Naive thymus-derived CD8-positive, alpha-beta T cell (primary cell): Measurements from ENCODE around the gene PCBP2. TPM values are rescaled to one million over a fixed set of nuclear protein-coding genes. Genes with fewer than 3 reads are reported as not detected.

Experiments used
- ATAC-seq, 2 donors: fragments of 150-1000 bp; cut with Tn5 transposase in 1 of 2; sonication (Bioruptor Pico), chemical (Tn5 transposase) in 1 of 2; 1 replicate in 1 of 2; 2 replicates in 1 of 2; pipeline ENCODE4 v1.10.0; 2021; ENCODE audit warnings: mild to moderate bottlenecking in 2 of 2, moderate library complexity in 2 of 2
- POLR2A ChIA-PET: fragments of 350-600 bp; sonication (Branson Sonifier 250); formaldehyde crosslinking; loops from one replicate; lab custom pipeline; 2021; ENCODE audit warnings: antibody characterized with exemption; lab: Charles Lee
- DNase-seq, 10 donors: peaks; one replicate each; pipeline versions ENCODE4 v3.0.0 to v3.0.0-alpha.2; 2020 to 2022
- H3K27ac Mint-ChIP-seq, 10 donors: one replicate each; pipeline ENCODE4 v1.8.0; 2020 to 2022; ENCODE audit warnings: mild to moderate bottlenecking in 10 of 10, mixed read lengths in 10 of 10, moderate library complexity in 4 of 10, inconsistent platforms in 1 of 10
- H3K27me3 Mint-ChIP-seq, 5 donors: one replicate each; pipeline ENCODE4 v1.8.0; 2021 to 2022; ENCODE audit warnings: mixed read lengths in 5 of 5
- H3K36me3 Mint-ChIP-seq, 3 donors: one replicate each; pipeline ENCODE4 v1.8.0; 2020 to 2022; ENCODE audit warnings: mixed read lengths in 3 of 3, mild to moderate bottlenecking in 2 of 3, inconsistent platforms in 1 of 3
- H3K4me1 Mint-ChIP-seq, 4 donors: one replicate each; pipeline ENCODE4 v1.8.0; 2021 to 2022; ENCODE audit warnings: mixed read lengths in 4 of 4
- H3K4me3 Mint-ChIP-seq, 10 donors: one replicate each; pipeline ENCODE4 v1.8.0; 2020 to 2022; ENCODE audit warnings: mild to moderate bottlenecking in 10 of 10, mixed read lengths in 10 of 10, moderate library complexity in 6 of 10, inconsistent platforms in 1 of 10
- H3K9me3 Mint-ChIP-seq, 9 donors: one replicate each; pipeline ENCODE4 v1.8.0; 2020 to 2022; ENCODE audit warnings: mixed read lengths in 9 of 9, mild to moderate bottlenecking in 3 of 9, inconsistent platforms in 1 of 9, moderate library complexity in 1 of 9
- polyA plus RNA-seq, 3 donors: library from polyadenylated mRNA; unstranded; fragments of 300-500 nt; fragmentation: Illumina TruSeq; gene quantifications; one replicate each; pipeline ENCODE4 v1.2.3, GENCODE V29; 2021
- total RNA-seq, 8 experiments: library from RNA in 2 of 8; stranded (reverse) in 2 of 8; gene quantifications; one replicate each; pipeline ENCODE4 v1.2.3 and lab custom pipeline; 2021 to 2026

Gene PCBP2
- total and polyA plus RNA-seq, 5 experiments from 2014 or later = 143 to 917 (median 157) TPM

DNA sequence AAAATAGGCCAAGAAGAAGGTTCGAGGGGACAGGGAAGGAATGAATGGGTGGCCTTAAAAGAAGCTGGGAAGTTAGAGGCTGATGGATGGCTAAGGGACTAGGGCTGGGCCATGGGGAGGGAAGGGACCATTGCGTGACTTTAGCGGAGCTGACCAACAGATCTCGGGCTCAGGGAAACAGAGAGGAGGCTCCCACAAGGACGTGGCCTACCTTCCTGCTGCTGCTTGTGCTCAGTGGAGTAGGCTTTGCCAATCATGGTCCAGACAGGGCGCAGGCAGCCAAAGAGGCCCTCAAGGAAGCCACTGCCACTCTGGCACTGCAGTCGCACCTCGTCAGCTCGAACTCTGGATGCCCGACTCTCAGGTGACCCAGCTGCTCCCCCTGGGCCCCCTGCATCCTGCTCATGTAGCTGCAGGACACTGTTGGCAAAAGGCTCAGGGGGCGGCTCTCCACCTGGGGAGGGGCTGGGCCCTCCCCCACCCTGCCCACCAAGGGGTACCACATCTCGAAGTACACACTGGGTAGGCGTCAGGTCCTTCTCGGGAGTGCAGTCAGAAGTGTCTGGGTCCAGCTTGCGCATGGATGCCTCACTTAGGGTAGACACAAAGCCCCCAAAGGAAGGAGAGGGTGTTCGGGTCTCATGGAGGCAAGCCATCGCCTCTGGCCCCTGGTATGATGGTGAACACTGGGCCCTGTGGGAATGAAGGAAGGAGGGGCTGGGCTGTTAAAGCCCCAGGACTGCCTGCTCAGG is 35.0 kb downstream of the PCBP2 start:
- POLR2A ChIA-PET = interaction anchor here (1.0 kb wide), 1 partner anchor 14 kb away, joined by 5 read pairs; the partner anchor contains the start of gene TARBP2
- ATAC-seq (no peak), DNase-seq (no peak)
- peak overlapping the region in 7 of 10 donors; percentile 19 to 89 (median 82) for H3K27ac Mint-ChIP-seq
- peaks cover 0 to 31% (median 3%) of the 10 kb centered on the region in 3 donors for H3K36me3 Mint-ChIP-seq
- H3K9me3 Mint-ChIP-seq = no peaks in the 10 kb centered on the region
- H3K4me1 Mint-ChIP-seq = peaks cover 0 to 23% (median 7%) of the 10 kb centered on the region in 4 donors
- H3K4me3 Mint-ChIP-seq = peak overlapping the region in 1 of 10 donors; percentile 20
- no peaks in the 10 kb centered on the region for H3K27me3 Mint-ChIP-seq

DNA sequence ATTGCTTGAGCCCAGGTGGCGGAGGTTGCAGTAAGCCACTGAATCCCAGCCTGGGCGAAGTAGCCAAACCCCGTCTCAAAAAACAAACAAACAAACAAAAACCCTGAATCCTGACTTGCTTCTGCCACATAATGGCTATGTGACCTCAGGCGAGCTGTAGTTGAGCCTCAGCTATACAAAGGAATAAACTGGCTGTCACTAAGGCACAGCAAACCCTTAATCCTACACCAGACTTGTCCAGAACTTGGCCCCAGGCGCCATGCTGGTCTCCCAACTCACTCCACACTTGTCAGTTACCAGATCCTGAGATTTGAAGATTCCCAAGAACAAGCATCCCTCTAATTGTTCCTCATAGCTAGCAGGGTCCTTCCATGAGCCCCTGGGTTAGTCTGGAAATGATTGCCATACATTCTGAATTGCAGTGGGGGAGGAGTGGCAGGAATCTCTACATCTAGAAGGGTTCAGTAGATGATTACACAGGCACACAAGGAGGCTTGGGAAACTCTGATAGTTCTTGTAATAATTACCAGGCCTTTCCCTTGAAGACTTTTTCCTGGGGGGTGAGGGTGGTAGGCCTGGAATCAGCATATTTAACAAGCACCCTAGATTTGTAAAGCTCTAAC is 37.5 kb downstream of the PCBP2 start:
- ATAC-seq (no peak), DNase-seq (no peak)
- H3K27ac Mint-ChIP-seq = peak overlapping the region in 7 of 10 donors; percentile 25 to 78 (median 59)
- peaks cover 0 to 14% (median 0%) of the 10 kb centered on the region in 3 donors for H3K36me3 Mint-ChIP-seq
- H3K4me3 Mint-ChIP-seq = no peak overlapping the region
- POLR2A ChIA-PET = interaction anchor here (1.2 to 5.6 kb wide), 2 partner anchors 11 kb away, joined by 3 to 48 read pairs; partner anchors contain the start of genes MAP3K12 and TARBP2
- no peaks in the 10 kb centered on the region for H3K9me3 Mint-ChIP-seq
- H3K27me3 Mint-ChIP-seq = no peaks in the 10 kb centered on the region
- H3K4me1 Mint-ChIP-seq = peaks cover 16 to 40% (median 26%) of the 10 kb centered on the region in 4 donors

DNA sequence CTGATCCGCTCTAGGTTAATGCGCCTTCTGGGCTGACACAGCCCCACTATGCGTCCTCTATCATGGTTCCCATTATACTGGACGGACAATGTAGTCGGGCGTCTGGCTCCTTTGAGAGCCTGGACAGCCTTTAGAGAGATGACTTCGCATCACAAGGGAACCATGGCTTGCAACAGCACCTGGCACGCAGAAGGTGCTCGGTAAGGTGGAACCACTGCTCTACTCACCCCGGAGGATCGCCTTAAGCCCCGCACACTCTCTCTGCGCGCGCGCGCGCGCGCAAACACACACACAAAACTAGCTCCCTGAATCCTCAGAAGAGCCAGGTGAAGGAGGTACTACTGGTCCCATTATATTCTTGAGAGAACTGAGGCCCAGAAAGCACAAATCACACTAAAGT is 40.3 kb downstream of the PCBP2 start:
- H3K36me3 Mint-ChIP-seq = no peaks in the 10 kb centered on the region
- H3K9me3 Mint-ChIP-seq = no peaks in the 10 kb centered on the region
- POLR2A ChIA-PET = interaction anchor here (0.6 to 5.6 kb wide), 6 partner anchors 8 to 461 kb away, joined by 3 to 48 read pairs (median 4); partner anchors contain the start of genes MAP3K12, MYG1, NPFF and TARBP2
- H3K27ac Mint-ChIP-seq = peak overlapping the region; percentile 86 to 99 (median 94)
- H3K4me1 Mint-ChIP-seq = peaks cover 19 to 51% (median 32%) of the 10 kb centered on the region in 4 donors
- H3K4me3 Mint-ChIP-seq = peak overlapping the region; percentile 82 to 98 (median 91)
- no peaks in the 10 kb centered on the region for H3K27me3 Mint-ChIP-seq
- DNase-seq (peak in 4 of 10 donors; percentile 28 to 46 (median 38)), ATAC-seq (peak; percentile 13 to 18)

- DNase-seq (peak; percentile 73 to 93 (median 82)), ATAC-seq (peak; percentile 86 to 92)
- peak overlapping the region; percentile 86 to 99 (median 95) for H3K27ac Mint-ChIP-seq
- no peaks in the 10 kb centered on the region for H3K27me3 Mint-ChIP-seq
- H3K4me1 Mint-ChIP-seq = peaks cover 20 to 54% (median 37%) of the 10 kb centered on the region in 4 donors
- H3K9me3 Mint-ChIP-seq = no peaks in the 10 kb centered on the region
- peak overlapping the region; percentile 89 to 98 (median 92) for H3K4me3 Mint-ChIP-seq
- H3K36me3 Mint-ChIP-seq = no peaks in the 10 kb centered on the region
- POLR2A ChIA-PET = interaction anchor here (0.6 to 5.6 kb wide), 11 partner anchors 8 to 787 kb away, joined by 3 to 48 read pairs (median 4); partner anchors contain the start of genes CBX5, HNRNPA1, MAP3K12 and MYG1
Observed at GRCh38 chr12:53492830-53493609, 41.1 kb downstream of the PCBP2 start.

DNA sequence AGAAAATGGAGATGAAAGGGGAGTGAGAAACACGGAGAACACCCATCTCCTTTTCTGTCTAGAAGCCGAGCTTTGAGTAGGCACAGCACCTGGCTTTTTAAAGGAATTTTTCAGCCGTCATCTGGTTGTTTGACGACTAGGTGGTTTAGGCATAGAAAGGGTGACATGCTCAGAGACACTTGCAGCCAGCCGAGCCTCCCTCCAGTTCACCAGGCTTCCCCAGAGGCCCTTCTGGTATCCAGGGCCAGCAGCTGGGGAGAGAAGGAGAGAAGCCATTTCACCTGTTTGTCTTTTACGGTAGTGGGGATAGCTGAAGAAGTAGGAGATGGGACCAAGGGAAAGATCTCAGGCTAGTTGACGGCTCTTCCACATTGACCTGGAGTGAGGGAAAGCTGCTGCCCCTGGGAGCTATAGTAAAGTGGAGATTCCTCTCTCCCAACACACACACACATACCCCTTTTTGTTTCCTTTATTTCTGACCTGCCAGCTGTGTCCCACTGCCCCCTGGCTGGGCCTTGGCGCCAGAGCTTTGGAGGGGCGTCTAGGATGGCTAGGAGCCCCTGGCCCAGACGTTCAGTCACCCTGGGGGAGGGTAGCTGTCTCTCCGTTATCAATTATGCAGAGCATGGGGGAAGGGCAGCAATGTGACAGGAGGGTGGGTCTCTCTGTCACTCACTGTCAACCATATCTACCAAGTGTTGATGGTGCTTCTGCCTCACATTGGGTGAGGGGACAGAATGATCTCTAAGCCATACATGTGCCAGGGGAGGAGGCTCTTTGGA is 41.9 kb downstream of the PCBP2 start:
- ATAC-seq (no peak), DNase-seq (no peak)
- Mint-ChIP-seq H3K4me3 (peak overlapping the region; percentile 89 to 98 (median 92)), H3K36me3 (no peaks in the 10 kb centered on the region), H3K27ac (peak overlapping the region; percentile 86 to 99 (median 95)), H3K9me3 (no peaks in the 10 kb centered on the region), H3K27me3 (no peaks in the 10 kb centered on the region), H3K4me1 (peaks cover 24 to 59% (median 42%) of the 10 kb centered on the region in 4 donors)
- POLR2A ChIA-PET = interaction anchor here (0.6 to 1.7 kb wide), 11 partner anchors 8 to 786 kb away, joined by 3 to 8 read pairs (median 4); partner anchors contain the start of genes CBX5, HNRNPA1, MYG1 and NPFF

DNA sequence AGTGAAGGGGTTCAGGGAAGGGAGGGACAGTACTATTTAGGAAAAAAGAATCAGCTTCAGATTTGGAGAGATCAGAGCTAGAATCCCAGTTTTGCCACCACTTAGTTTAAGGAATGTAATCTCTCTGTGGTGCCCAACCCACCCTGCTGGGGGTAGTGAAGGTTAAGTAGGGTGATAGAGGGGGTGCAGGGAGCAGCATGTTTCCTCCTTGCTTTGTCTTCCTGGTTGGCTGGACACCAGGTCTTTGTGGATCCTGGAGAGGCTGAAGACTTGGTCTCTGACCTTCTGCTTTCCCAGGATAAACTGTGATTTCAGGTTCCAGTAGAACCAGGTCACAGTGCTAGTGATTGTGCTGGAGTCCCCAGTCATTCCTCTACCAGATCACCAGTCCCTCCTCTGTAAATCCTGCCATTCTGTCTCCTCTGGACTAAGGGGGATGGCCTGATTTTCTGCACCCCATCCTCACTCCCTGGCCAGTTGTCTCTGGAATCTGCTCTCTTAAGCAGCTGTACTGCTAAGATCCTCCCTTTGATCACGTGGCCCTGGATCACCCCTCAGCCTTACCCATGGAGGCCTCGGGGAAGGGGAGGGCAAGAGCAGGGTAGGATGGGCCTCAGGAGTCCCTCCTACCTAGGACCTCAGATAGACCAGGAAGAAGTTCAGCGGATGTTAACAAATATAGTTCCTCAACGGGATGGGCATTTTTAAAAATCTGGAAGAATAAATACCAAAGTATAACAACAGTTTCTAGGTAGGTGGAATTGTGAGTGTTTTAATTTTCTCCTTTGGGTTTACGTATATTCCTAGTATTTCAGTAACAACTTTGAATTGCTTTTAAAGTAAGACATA is 44.2 kb downstream of the PCBP2 start:
- H3K36me3 Mint-ChIP-seq = no peaks in the 10 kb centered on the region
- H3K27me3 Mint-ChIP-seq = no peaks in the 10 kb centered on the region
- peak overlapping the region in 2 of 10 donors; percentile 6 to 70 for H3K4me3 Mint-ChIP-seq
- DNase-seq = no peak
- no peaks in the 10 kb centered on the region for H3K9me3 Mint-ChIP-seq
- H3K4me1 Mint-ChIP-seq = peaks cover 33 to 65% (median 55%) of the 10 kb centered on the region in 4 donors
- POLR2A ChIA-PET = interaction anchor here (0.6 kb wide), 1 partner anchor 70 kb away, joined by 3 read pairs; no protein-coding TSS in a partner anchor
- H3K27ac Mint-ChIP-seq = peak overlapping the region in 6 of 10 donors; percentile 10 to 56 (median 22)
- no peak for ATAC-seq

DNA sequence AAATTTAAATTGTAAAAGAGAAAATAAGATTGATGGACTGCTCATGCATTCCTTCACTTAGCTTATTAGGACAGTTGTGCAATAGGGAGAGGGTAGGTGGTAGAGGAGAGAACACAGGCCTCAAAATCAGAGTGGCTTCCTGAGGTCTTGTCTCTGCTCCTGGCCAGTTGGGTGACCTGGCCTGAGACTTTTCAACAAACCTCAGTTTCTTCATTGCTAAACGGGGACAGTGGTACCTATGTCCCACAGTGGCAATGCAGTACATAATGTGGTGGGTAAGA is 44.8 kb downstream of the PCBP2 start:
- H3K36me3 Mint-ChIP-seq = no peaks in the 10 kb centered on the region
- POLR2A ChIA-PET = interaction anchor here (0.6 kb wide), 1 partner anchor 70 kb away, joined by 3 read pairs; no protein-coding TSS in a partner anchor
- no peak for ATAC-seq
- no peaks in the 10 kb centered on the region for H3K27me3 Mint-ChIP-seq
- H3K4me1 Mint-ChIP-seq = peaks cover 33 to 67% (median 58%) of the 10 kb centered on the region in 4 donors
- no peaks in the 10 kb centered on the region for H3K9me3 Mint-ChIP-seq
- peak overlapping the region in 1 of 10 donors; percentile 29 for H3K27ac Mint-ChIP-seq
- DNase-seq = no peak
- H3K4me3 Mint-ChIP-seq = no peak overlapping the region

- Mint-ChIP-seq H3K4me3 (peak overlapping the region in 8 of 10 donors; percentile 39 to 94 (median 82)), H3K36me3 (no peaks in the 10 kb centered on the region), H3K27me3 (no peaks in the 10 kb centered on the region), H3K27ac (peak overlapping the region in 7 of 10 donors; percentile 50 to 97 (median 72)), H3K4me1 (peaks cover 33 to 68% (median 59%) of the 10 kb centered on the region in 4 donors), H3K9me3 (no peaks in the 10 kb centered on the region)
- ATAC-seq (no peak), DNase-seq (no peak)
- POLR2A ChIA-PET = interaction anchor here (0.8 kb wide), 1 partner anchor 9 kb away, joined by 3 read pairs; no protein-coding TSS in a partner anchor
Observed at GRCh38 chr12:53497461-53497860, 45.6 kb downstream of the PCBP2 start.

DNA sequence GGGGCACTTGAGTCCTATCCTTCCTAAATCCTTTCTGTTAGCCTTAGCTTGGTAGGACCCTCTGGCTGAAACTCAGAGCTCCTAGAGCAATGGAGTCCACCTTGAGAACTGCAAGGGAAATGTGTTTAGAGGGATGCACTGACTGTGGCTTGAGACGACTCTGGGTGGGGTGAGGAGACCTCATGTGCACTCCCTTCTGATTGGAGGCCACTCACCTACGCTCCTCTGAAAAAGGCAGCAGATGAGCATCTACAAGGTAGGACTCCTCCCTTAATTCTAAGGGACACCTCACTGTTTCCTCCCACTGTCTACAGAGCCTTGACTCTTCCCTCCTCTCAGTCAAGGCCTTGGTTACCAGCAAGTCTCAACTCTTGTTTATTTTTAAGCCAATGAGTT is 46.3 kb downstream of the PCBP2 start:
- no peaks in the 10 kb centered on the region for H3K36me3 Mint-ChIP-seq
- no peaks in the 10 kb centered on the region for H3K27me3 Mint-ChIP-seq
- DNase-seq (no peak), ATAC-seq (no peak)
- POLR2A ChIA-PET = interaction anchor here (0.6 to 1.4 kb wide), 5 partner anchors 10 to 382 kb away, joined by 3 to 6 read pairs (median 3); partner anchors contain the start of gene PFDN5
- peak overlapping the region; percentile 50 to 97 (median 82) for H3K27ac Mint-ChIP-seq
- H3K9me3 Mint-ChIP-seq = no peaks in the 10 kb centered on the region
- H3K4me1 Mint-ChIP-seq = peaks cover 31 to 66% (median 56%) of the 10 kb centered on the region in 4 donors
- peak overlapping the region; percentile 73 to 94 (median 91) for H3K4me3 Mint-ChIP-seq

DNA sequence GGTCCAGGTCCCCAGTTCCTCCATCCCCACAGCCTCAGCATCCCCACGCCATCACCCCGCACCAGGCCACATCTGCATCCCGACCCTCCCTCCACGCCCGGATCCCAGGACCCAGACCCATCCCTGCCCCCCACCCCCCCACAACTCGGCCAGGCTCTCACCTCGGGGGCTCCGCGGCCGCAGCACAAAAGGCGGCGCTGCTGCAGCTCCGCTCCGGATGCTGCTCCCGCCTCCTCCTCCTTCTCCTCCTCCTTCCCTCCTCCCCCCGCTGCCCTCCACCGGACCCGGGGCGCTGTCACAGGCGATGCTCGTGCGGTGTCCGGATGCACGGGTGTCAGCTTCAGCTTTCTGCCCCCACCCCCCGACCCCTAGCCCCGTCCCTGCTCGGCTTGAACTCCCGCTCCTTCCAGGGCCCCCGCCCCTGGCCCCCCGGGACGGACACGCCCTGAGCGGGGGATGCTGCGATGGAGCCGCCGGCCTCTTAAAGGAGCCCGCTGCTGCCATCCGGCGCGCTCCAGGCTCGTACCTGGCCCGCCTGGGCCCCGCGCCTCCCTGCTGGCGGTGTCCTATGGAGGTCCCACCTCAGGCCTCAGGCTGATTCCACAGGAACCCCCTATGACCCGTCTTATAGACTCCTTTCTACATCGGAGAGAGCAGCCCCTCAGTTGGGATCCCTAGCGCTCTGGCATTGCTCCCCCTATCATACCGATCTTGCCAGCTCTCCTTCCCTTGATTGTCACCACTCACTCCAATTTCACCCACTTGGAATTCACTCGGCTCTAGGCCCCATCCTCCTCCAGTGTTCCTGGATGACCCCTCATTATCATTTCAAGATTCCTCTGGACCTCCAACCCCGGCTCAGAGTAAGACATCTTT is 47.6 kb downstream of the PCBP2 start, which contains the start of gene MAP3K12:
TSS of gene MAP3K12 (minus strand) at position 193 of the 876 bp plus-strand sequence. CDS start 12,067 bp downstream, outside the sequence.
- H3K27me3 Mint-ChIP-seq = no peaks in the 10 kb centered on the region
- peaks cover 22 to 59% (median 45%) of the 10 kb centered on the region in 4 donors for H3K4me1 Mint-ChIP-seq
- peak within 1 kb of the TSS; percentile 90 to 99 (median 97) for H3K27ac Mint-ChIP-seq
- DNase-seq = peak; percentile 37 to 83 (median 58)
- ATAC-seq = peak in 1 of 2 donors; percentile 8
- POLR2A ChIA-PET = interaction anchor here (0.6 to 4.2 kb wide), 13 partner anchors 9 to 493 kb away, joined by 3 to 48 read pairs (median 5); partner anchors contain the start of genes AAAS, EIF4B, PFDN5 and PRR13
- no peaks in the 10 kb centered on the region for H3K9me3 Mint-ChIP-seq
- H3K4me3 Mint-ChIP-seq = peak within 1 kb of the TSS; percentile 89 to 96 (median 94)
- peaks cover 0 to 6% (median 0%) of the 10 kb centered on the region in 3 donors for H3K36me3 Mint-ChIP-seq
